Ishikawa (cell line): ENCODE data around the gene SMIM28.

Experiments
- CEBPB ChIP-seq: IDR thresholded peaks from 2 replicates; pipeline ENCODE4 v1.6.1; 2012
- CREB1 ChIP-seq: IDR thresholded peaks from 2 replicates; pipeline ENCODE4 v1.6.1; 2012; ENCODE audit warnings: low read depth
- EGR1 ChIP-seq: IDR thresholded peaks from 2 replicates; pipeline ENCODE4 v1.6.1; 2012
- EP300 ChIP-seq: IDR thresholded peaks from 2 replicates; pipeline ENCODE4 v1.6.1; 2012; ENCODE audit warnings: borderline replicate concordance
- FOXM1 ChIP-seq: IDR thresholded peaks from 2 replicates; pipeline ENCODE4 v1.6.1; 2012; ENCODE audit warnings: low read depth, borderline replicate concordance
- NFIC ChIP-seq: IDR thresholded peaks from 2 replicates; pipeline ENCODE4 v1.6.1; 2012
- RAD21 ChIP-seq: IDR thresholded peaks from 2 replicates; pipeline ENCODE4 v1.6.1; 2012; ENCODE audit warnings: low read depth
- TAF1 ChIP-seq: IDR thresholded peaks from 2 replicates; pipeline ENCODE4 v1.6.1; 2012; ENCODE audit warnings: low read depth, mild to moderate bottlenecking
- TCF12 ChIP-seq: IDR thresholded peaks from 2 replicates; pipeline ENCODE4 v1.6.1; 2012; ENCODE audit warnings: low read depth
- TEAD4 ChIP-seq: IDR thresholded peaks from 2 replicates; pipeline ENCODE4 v1.6.1; 2012
- YY1 ChIP-seq: IDR thresholded peaks from 2 replicates; pipeline ENCODE4 v1.6.1; 2012; ENCODE audit warnings: low read depth
- ZBTB7A ChIP-seq: IDR thresholded peaks from 2 replicates; pipeline ENCODE4 v1.6.1; 2012; ENCODE audit warnings: low read depth
- TF ChIP-seq, protein P1 (sequence below): IDR thresholded peaks from 2 replicates; pipeline ENCODE4 v1.6.1; 2012; ENCODE audit warnings: low read depth, mild to moderate bottlenecking
- TF ChIP-seq, protein P2 (sequence below): IDR thresholded peaks from 2 replicates; pipeline ENCODE4 v1.6.1; 2012
- TF ChIP-seq, protein P3 (sequence below): IDR thresholded peaks from 2 replicates; pipeline ENCODE4 v1.6.1; 2012

The SMIM28 gene

DNA sequence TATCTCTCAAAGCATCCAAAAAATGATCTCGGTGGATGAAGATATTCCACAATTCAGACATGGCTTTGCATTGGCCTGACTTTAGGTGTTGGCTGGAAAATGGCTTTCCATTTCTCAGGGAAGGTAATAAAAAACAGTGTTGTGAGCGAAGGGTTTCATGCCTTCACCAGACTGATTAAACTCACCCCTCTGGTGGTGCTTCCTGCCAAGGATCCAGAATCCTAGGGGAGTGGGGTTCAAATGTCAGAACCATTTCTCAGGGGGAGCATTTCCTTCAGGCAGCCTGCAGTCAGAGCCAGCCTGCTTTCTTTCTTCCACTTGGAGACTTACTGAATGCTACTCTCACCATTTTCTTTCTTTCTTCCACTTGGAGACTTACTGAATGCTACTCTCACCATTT is 45.7 kb upstream of the SMIM28 start:
- TF ChIP-seq CREB1, result no peak
- no peak for TF ChIP-seq RAD21
- TF ChIP-seq, protein P1, sequence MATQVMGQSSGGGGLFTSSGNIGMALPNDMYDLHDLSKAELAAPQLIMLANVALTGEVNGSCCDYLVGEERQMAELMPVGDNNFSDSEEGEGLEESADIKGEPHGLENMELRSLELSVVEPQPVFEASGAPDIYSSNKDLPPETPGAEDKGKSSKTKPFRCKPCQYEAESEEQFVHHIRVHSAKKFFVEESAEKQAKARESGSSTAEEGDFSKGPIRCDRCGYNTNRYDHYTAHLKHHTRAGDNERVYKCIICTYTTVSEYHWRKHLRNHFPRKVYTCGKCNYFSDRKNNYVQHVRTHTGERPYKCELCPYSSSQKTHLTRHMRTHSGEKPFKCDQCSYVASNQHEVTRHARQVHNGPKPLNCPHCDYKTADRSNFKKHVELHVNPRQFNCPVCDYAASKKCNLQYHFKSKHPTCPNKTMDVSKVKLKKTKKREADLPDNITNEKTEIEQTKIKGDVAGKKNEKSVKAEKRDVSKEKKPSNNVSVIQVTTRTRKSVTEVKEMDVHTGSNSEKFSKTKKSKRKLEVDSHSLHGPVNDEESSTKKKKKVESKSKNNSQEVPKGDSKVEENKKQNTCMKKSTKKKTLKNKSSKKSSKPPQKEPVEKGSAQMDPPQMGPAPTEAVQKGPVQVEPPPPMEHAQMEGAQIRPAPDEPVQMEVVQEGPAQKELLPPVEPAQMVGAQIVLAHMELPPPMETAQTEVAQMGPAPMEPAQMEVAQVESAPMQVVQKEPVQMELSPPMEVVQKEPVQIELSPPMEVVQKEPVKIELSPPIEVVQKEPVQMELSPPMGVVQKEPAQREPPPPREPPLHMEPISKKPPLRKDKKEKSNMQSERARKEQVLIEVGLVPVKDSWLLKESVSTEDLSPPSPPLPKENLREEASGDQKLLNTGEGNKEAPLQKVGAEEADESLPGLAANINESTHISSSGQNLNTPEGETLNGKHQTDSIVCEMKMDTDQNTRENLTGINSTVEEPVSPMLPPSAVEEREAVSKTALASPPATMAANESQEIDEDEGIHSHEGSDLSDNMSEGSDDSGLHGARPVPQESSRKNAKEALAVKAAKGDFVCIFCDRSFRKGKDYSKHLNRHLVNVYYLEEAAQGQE, result no peak
- TF ChIP-seq TAF1, result no peak
- no peak for TF ChIP-seq YY1
- no peak for TF ChIP-seq ZBTB7A
- TF ChIP-seq NFIC, result no peak
- TF ChIP-seq CEBPB, result no peak
- no peak for TF ChIP-seq TCF12
- TF ChIP-seq TEAD4, result no peak
- TF ChIP-seq EP300, result no peak
- TF ChIP-seq FOXM1, result no peak
- TF ChIP-seq, protein P2, sequence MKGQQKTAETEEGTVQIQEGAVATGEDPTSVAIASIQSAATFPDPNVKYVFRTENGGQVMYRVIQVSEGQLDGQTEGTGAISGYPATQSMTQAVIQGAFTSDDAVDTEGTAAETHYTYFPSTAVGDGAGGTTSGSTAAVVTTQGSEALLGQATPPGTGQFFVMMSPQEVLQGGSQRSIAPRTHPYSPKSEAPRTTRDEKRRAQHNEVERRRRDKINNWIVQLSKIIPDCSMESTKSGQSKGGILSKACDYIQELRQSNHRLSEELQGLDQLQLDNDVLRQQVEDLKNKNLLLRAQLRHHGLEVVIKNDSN, result no peak

DNA sequence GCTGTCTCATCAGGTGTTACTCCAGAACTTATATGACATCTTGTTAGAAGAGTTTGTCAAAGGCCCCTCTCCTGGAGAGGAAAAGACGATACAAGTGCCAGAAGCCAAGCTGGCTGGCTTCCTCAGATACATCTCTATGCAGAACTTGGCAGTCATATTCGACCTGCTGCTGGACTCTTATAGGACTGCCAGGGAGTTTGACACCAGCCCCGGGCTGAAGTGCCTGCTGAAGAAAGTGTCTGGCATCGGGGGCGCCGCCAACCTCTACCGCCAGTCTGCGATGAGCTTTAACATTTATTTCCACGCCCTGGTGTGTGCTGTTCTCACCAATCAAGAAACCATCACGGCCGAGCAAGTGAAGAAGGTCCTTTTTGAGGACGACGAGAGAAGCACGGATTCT is 43.7 kb upstream of the SMIM28 start:
- TF ChIP-seq YY1, result no peak
- no peak for TF ChIP-seq TCF12
- TF ChIP-seq, protein P2, result no peak
- TF ChIP-seq EP300, result no peak
- TF ChIP-seq ZBTB7A, result no peak

DNA sequence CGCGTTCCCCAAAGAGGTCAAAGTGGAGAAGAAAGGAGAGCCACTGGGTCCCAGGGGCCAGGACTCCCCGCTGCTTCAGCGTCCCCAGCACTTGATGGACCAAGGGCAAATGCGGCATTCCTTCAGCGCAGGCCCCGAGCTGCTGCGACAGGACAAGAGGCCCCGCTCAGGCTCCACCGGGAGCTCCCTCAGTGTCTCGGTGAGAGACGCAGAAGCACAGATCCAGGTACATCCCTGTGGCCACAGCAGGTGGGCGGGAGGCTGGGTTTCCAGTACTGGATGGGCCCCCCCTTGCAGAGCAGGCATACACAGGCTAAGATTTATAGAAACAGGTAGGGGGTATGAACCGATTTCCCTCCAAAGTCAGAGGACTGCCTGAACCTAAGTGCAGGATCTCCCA is 42.7 kb upstream of the SMIM28 start:
- TF ChIP-seq, protein P2, result no peak
- TF ChIP-seq EP300 (no peak), TAF1 (no peak), EGR1 (no peak), FOXM1 (no peak), CEBPB (no peak), CREB1 (no peak), NFIC (no peak), TEAD4 (no peak), RAD21 (no peak), TCF12 (no peak)
- TF ChIP-seq, protein P1, result no peak
- TF ChIP-seq, protein P3, sequence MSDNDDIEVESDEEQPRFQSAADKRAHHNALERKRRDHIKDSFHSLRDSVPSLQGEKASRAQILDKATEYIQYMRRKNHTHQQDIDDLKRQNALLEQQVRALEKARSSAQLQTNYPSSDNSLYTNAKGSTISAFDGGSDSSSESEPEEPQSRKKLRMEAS, result no peak

DNA sequence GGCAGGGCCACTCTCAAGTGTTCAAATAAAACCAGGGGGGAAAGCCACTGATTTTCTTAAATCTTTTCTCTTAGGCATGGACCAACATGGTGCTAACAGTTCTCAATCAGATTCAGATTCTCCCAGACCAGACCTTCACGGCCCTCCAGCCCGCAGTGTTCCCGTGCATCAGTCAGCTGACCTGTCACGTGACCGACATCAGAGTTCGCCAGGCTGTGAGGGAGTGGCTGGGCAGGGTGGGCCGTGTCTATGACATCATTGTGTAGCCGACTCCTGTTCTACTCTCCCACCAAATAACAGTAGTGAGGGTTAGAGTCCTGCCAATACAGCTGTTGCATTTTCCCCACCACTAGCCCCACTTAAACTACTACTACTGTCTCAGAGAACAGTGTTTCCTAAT is 41.5 kb upstream of the SMIM28 start:
- TF ChIP-seq TEAD4 (no peak), FOXM1 (no peak), ZBTB7A (no peak), CREB1 (no peak), TCF12 (no peak), TAF1 (no peak), EGR1 (no peak), RAD21 (no peak)
- TF ChIP-seq, protein P2, result no peak
- TF ChIP-seq, protein P1, result no peak
